ENCODE data around the gene OR2A7. TPM values are rescaled to one million over a fixed set of nuclear protein-coding genes. Genes with fewer than 3 reads are reported as not detected.

Gene OR2A7, protein sequence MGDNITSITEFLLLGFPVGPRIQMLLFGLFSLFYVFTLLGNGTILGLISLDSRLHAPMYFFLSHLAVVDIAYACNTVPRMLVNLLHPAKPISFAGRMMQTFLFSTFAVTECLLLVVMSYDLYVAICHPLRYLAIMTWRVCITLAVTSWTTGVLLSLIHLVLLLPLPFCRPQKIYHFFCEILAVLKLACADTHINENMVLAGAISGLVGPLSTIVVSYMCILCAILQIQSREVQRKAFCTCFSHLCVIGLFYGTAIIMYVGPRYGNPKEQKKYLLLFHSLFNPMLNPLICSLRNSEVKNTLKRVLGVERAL
- total RNA-seq: 1 to 10 TPM; 3.7 to 4.5 TPM

GRCh38 chr7:144264692-144265091 is at the start of gene OR2A7:
TSS of gene OR2A7 (minus strand) at chr7:144264792. CDS start at chr7:144259628, 5,164 bp downstream.

GRCh38 chr7:144311872-144312469 is 47.4 kb upstream of the OR2A7 start, which contains the start of gene OR2A1:
TSS of gene OR2A1 (plus strand) at chr7:144312419. CDS start at chr7:144318125, 5,706 bp downstream.

GRCh38 chr7:144269188-144269587 is 4.6 kb upstream of the OR2A7 start, which contains the start of gene CTAGE8:
TSS of gene CTAGE8 (minus strand) at chr7:144269288. CDS start at chr7:144269250, 38 bp downstream.

GRCh38 chr7:144239365-144239764 is 25.2 kb downstream of the OR2A7 start, which contains the start of gene OR2A42:
TSS of gene OR2A42 (minus strand) at chr7:144239605. CDS start at chr7:144232843, 6,762 bp downstream.

Other genes with a start within 250 kb of the OR2A7 start
- gene OR2A5, start 215.8 kb downstream of the OR2A7 start, total RNA-seq: not detected
- gene OR2A25, start 195.0 kb downstream of the OR2A7 start, total RNA-seq: not detected
- gene OR2A12, start 178.5 kb downstream of the OR2A7 start, total RNA-seq: not detected
- not detected for gene OR2A2, start 155.2 kb downstream of the OR2A7 start, total RNA-seq
- gene OR2A14, start 141.6 kb downstream of the OR2A7 start, total RNA-seq: not detected
- gene CTAGE4, start 81.3 kb downstream of the OR2A7 start, total RNA-seq: 1 to 10 TPM; 3.5 to 4.5 TPM
- gene ARHGEF35, start 69.0 kb downstream of the OR2A7 start, total RNA-seq: 1 to 10 TPM; 7.2 to 7.7 TPM
- under 1 TPM in 1 of 2 experiments, not detected in 1; 0.10 TPM for gene OR2A42, start 25.2 kb downstream of the OR2A7 start, total RNA-seq
- gene CTAGE8, start 4.5 kb upstream of the OR2A7 start, total RNA-seq: 1 to 10 TPM; 1.6 to 2.1 TPM
- under 1 TPM; 0.12 to 0.13 TPM for gene OR2A1, start 47.6 kb upstream of the OR2A7 start, total RNA-seq
- 10 to 100 TPM; 10.5 to 13.4 TPM for gene ARHGEF5, start 90.6 kb upstream of the OR2A7 start, total RNA-seq
- gene NOBOX, start 138.9 kb upstream of the OR2A7 start, total RNA-seq: not detected